Stomach (tissue), 9 donors: ENCODE data around the gene NRCAM. TPM values are rescaled to one million over a fixed set of nuclear protein-coding genes. Genes with fewer than 3 reads are reported as not detected.

Source experiments
- DNase-seq, 2 donors: peaks; one replicate each; pipeline versions ENCODE4 v3.0.0 to v3.0.0-alpha.2; 2013 to 2019
- H3K27ac ChIP-seq, 5 donors: fragments of 200-600 bp in 4 of 5; sonication (generic) in 4 of 5; one replicate each; pipeline ENCODE4 v1.5.1; 2013 to 2019; ENCODE audit warnings: mild to moderate bottlenecking in 1 of 5, moderate library complexity in 1 of 5
- H3K27me3 ChIP-seq, 3 donors: fragments of 200-600 bp; sonication (generic); one replicate each; pipeline ENCODE4 v1.5.1; 2017 to 2019; ENCODE audit warnings: mixed run types in 1 of 3
- H3K36me3 ChIP-seq, 4 donors: fragments of 200-600 bp; sonication (generic); 1 replicate in 3 of 4; 2 replicates in 1 of 4; pipeline ENCODE4 v1.5.1; 2016 to 2019
- H3K4me1 ChIP-seq, 4 donors: fragments of 200-600 bp; sonication (generic); one replicate each; pipeline ENCODE4 v1.5.1; 2016 to 2019
- H3K4me3 ChIP-seq, 4 donors: fragments of 200-600 bp; sonication (generic) in 3 of 4; one replicate each; pipeline ENCODE4 v1.5.1; 2016 to 2019; ENCODE audit warnings: mild to moderate bottlenecking in 1 of 4
- H3K9me3 ChIP-seq, 4 donors: fragments of 200-600 bp; sonication (generic); one replicate each; pipeline ENCODE4 v1.5.1; 2016 to 2019
- CTCF ChIP-seq, 7 experiments: fragments of 450-650 bp in 4 of 7; fragments of 200-600 bp in 3 of 7; sonication (generic) in 3 of 7; IDR thresholded peaks; one replicate each; pipeline ENCODE4 v1.5.1; 2016 to 2019; ENCODE audit warnings: antibody characterized with exemption in 7 of 7, control low read depth in 2 of 7, mild to moderate bottlenecking in 1 of 7
- EP300 ChIP-seq: sonication (generic); formaldehyde crosslinking; IDR thresholded peaks from one replicate; pipeline ENCODE4 v1.6.1; 2017; ENCODE audit warnings: antibody characterized with exemption
- POLR2A ChIP-seq, 4 donors: fragments of 450-650 bp; IDR thresholded peaks; one replicate each; pipeline ENCODE4 v1.6.1; 2016; ENCODE audit warnings: antibody characterized with exemption in 4 of 4, control low read depth in 2 of 4, mild to moderate bottlenecking in 1 of 4, moderate library complexity in 1 of 4
- POLR2AphosphoS5 ChIP-seq, 3 donors: sonication (generic); formaldehyde crosslinking; IDR thresholded peaks; one replicate each; pipeline ENCODE4 v1.6.1; 2016; ENCODE audit warnings: antibody characterized with exemption in 3 of 3
- WGBS, 5 donors: extraction: QIAGEN DNeasy Blood & Tissue Kit in 3 of 5; methylation state at CpG; one replicate each; pipeline versions ENCODE4 v1.1.5 to v1.1.7; 2013 to 2018; 5-methylcytosine and 5-hydroxymethylcytosine counted together
- intact Hi-C: fragments of 100-400 bp; cut with DNase I; formaldehyde crosslinking; loops from one replicate; pipeline ENCODE4 v1.15.1; 2023; ENCODE audit warnings: low total_unique reads
- polyA plus RNA-seq, 3 donors: library from polyadenylated mRNA; stranded (reverse); fragments of 200-250 nt; gene quantifications; one replicate each; pipeline ENCODE4 v1.2.3, GENCODE V29; 2013
- total RNA-seq, 5 donors: library from RNA; depleted of rRNA; stranded (reverse); fragments of >200 nt; gene quantifications; one replicate each; pipeline versions ENCODE4 v1.1.0 to v1.2.3, GENCODE V29; 2014 to 2016
- donor health status: healthy with polysubstance abuse.
- donor health status: Bipolar disorder and iron deficiency.
- donor health status: healthy.

Gene NRCAM
- total and polyA plus RNA-seq, 8 donors = 1.2 to 9.4 (median 2.3) TPM

- TF ChIP-seq POLR2AphosphoS5 (IDR thresholded peaks at IDR 0.05) = no peak
- no peak for TF ChIP-seq EP300
- no peak for TF ChIP-seq CTCF (IDR thresholded peaks at IDR 0.05)
- no peak for TF ChIP-seq POLR2A (IDR thresholded peaks at IDR 0.05)
- Histone ChIP-seq H3K36me3 (no peaks in the 10 kb centered on the region), H3K27ac (no peak overlapping the region), H3K9me3 (no peaks in the 10 kb centered on the region), H3K4me3 (no peak overlapping the region), H3K4me1 (peaks cover 0 to 3% (median 0%) of the 10 kb centered on the region in 4 donors), H3K27me3 (no peaks in the 10 kb centered on the region)
- no peak for DNase-seq
- intact Hi-C loops = no loop called here
- 93 to 97% (median 96%) methylated on average over 3 of the region's 3 CpGs for WGBS, 5 donors
Measured at GRCh38 chr7:108101759-108102158, 354.5 kb downstream of the NRCAM start.

- intact Hi-C loops = no loop called here
- Histone ChIP-seq H3K27ac (peak overlapping the region in 1 of 5 donors; percentile 5), H3K4me3 (no peak overlapping the region), H3K9me3 (no peaks in the 10 kb centered on the region), H3K36me3 (no peaks in the 10 kb centered on the region), H3K27me3 (no peaks in the 10 kb centered on the region), H3K4me1 (peaks cover 8 to 18% (median 17%) of the 10 kb centered on the region in 4 donors)
- TF ChIP-seq EP300 (no peak), POLR2AphosphoS5 (IDR thresholded peaks at IDR 0.05) (no peak), POLR2A (IDR thresholded peaks at IDR 0.05) (no peak), CTCF (IDR thresholded peaks at IDR 0.05) (no peak)
- peak in 1 of 2 donors; percentile 13 for DNase-seq
- WGBS, 5 donors = 55 to 86% (median 77%) methylated on average over 1 of the region's 1 CpG
Measured at GRCh38 chr7:108099713-108100112, 356.5 kb downstream of the NRCAM start.

GRCh38 chr7:108097703-108098102 lies 358.5 kb downstream of the NRCAM start:
- DNase-seq = peak in 1 of 2 donors; percentile 14
- intact Hi-C loops = no loop called here
- Histone ChIP-seq H3K27ac (no peak overlapping the region), H3K4me3 (no peak overlapping the region), H3K27me3 (no peaks in the 10 kb centered on the region), H3K36me3 (no peaks in the 10 kb centered on the region), H3K4me1 (peaks cover 15 to 30% (median 23%) of the 10 kb centered on the region in 4 donors), H3K9me3 (no peaks in the 10 kb centered on the region)
- WGBS, 5 donors = 76 to 83% (median 81%) methylated on average over 7 of the region's 7 CpGs
- TF ChIP-seq POLR2AphosphoS5 (IDR thresholded peaks at IDR 0.05) (no peak), CTCF (IDR thresholded peaks at IDR 0.05) (peak in 4 of 7 experiments; percentile 9 to 41 (median 16))

Other genes starting within 250 kb of the NRCAM start
- 10 to 100 TPM in 4 of 5 donors, under 1 TPM in 1; 0.87 to 43.5 (median 21.3) TPM for gene PNPLA8, start 69.7 kb upstream of the NRCAM start, total RNA-seq
- 10 to 100 TPM in 2 of 3 donors, 1 to 10 TPM in 1; 9.7 to 18.2 (median 15.2) TPM for gene PNPLA8, start 69.7 kb upstream of the NRCAM start, polyA plus RNA-seq
- gene THAP5, start 113.3 kb upstream of the NRCAM start, total RNA-seq = 10 to 100 TPM; 16.2 to 73.2 (median 27.4) TPM
- 1 to 10 TPM; 5.8 to 9.9 (median 7.1) TPM for gene THAP5, start 113.3 kb upstream of the NRCAM start, polyA plus RNA-seq
- gene DNAJB9, start 113.4 kb upstream of the NRCAM start, total RNA-seq = 100 to 1,000 TPM in 1 of 5 donors, 10 to 100 TPM in 3, 1 to 10 TPM in 1; 2.6 to 218 (median 22.2) TPM
- gene DNAJB9, start 113.4 kb upstream of the NRCAM start, polyA plus RNA-seq = 10 to 100 TPM in 2 of 3 donors, 1 to 10 TPM in 1; 7.0 to 12.7 (median 11.5) TPM